Measurements from ENCODE around the gene LGR6. TPM values are rescaled to one million over a fixed set of nuclear protein-coding genes. Genes with fewer than 3 reads are reported as not detected.
A peak's percentile ranks its signal among the peaks of the same experiment; 100 is the strongest.

LGR6 gene
- total and polyA plus RNA-seq, 2 experiments from 2014 or later: 0.80 to 1.5 TPM

DNA sequence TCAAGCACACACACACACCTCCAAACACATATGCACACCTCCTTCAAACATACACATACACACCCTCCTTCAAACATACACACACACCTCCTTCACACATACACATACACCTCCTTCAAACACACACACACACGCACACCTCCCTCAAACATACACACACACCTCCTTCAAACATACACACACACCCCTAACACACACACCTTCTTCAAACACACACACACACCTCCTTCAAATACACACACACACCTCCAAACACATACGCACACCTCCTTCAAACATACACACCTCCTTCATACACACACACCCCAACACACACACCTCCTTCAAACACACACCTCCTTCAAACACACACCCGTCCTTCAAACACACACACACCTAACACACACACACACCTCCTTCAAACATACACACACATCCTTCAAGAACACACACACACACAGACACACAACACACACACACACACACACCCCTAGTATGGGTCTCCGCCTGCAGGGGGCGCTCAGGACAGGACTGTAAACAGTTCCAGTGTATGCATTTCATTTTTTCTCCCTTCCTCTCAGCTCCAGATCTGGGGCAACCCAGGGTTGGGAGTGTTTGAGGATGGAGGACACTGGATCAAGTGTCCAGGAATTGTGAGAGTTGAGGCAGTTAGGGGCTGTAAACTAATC is 12.1 kb downstream of the LGR6 start:
- H3K4me3 ChIP-seq: no peak overlapping the region
- no peaks in the 10 kb centered on the region for H3K36me3 ChIP-seq (replicated peaks; ENCODE audit: insufficient read depth, low read depth)
- H3K79me2 ChIP-seq: no peaks in the 10 kb centered on the region
- TF ChIP-seq EZH2phosphoT487 (IDR thresholded peaks at IDR 0.05; ENCODE audit: low read depth, severe bottlenecking, unreplicated experiment) (no peak), CTCF (IDR thresholded peaks at IDR 0.05; ENCODE audit: poor library complexity) (peak; percentile 46)
- no peak overlapping the region for H3K27ac ChIP-seq
- H3K4me1 ChIP-seq (ENCODE audit: insufficient read depth): no peaks in the 10 kb centered on the region
- H4K20me1 ChIP-seq (ENCODE audit: insufficient read depth, poor library complexity, severe bottlenecking): no peaks in the 10 kb centered on the region
- 60% methylated on average over 5 of the region's 5 CpGs for WGBS (ENCODE audit: low lambda C conversion rate, missing lambda C conversion rate)
- H3K27me3 ChIP-seq: no peaks in the 10 kb centered on the region
- H3K9me3 ChIP-seq (ENCODE audit: low read depth): no peaks in the 10 kb centered on the region
- no peak for DNase-seq (ENCODE audit: low spot score)
- H2AFZ ChIP-seq: no peak overlapping the region
- H3K9me2 ChIP-seq (replicated peaks; ENCODE audit: insufficient read depth): no peaks in the 10 kb centered on the region
- H3K4me2 ChIP-seq: no peak overlapping the region

DNA sequence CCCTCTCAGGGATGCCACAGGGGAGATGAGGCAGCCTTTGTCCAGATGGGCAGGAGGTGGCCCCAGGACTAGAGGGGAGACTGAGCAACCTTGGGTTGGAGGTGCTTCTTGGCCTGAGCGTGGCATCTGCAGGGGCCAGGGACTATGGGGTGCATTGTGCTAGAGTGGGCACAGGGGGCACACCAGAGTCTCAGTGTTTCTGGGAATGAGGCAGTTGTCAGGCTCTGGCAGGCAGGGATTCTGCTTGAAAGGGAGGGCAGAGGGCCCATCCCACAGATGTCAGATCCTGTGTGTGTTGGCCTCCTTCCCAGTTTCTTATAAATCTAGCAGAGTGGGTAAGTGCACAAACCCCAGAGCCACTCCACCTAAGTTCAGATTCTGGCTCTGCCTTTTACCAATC is 13.7 kb downstream of the LGR6 start:
- 64% methylated on average over 1 of the region's 1 CpG for WGBS (ENCODE audit: low lambda C conversion rate, missing lambda C conversion rate)
- no peaks in the 10 kb centered on the region for H3K4me1 ChIP-seq (ENCODE audit: insufficient read depth)
- H3K79me2 ChIP-seq: no peaks in the 10 kb centered on the region
- TF ChIP-seq CTCF (IDR thresholded peaks at IDR 0.05; ENCODE audit: poor library complexity) (peak; percentile 29), EZH2 (IDR thresholded peaks at IDR 0.05; ENCODE audit: borderline replicate concordance) (no peak), EZH2phosphoT487 (IDR thresholded peaks at IDR 0.05; ENCODE audit: low read depth, severe bottlenecking, unreplicated experiment) (no peak)
- H3K27me3 ChIP-seq: no peaks in the 10 kb centered on the region
- H3K4me3 ChIP-seq: no peak overlapping the region
- H3K9me3 ChIP-seq (ENCODE audit: low read depth): no peaks in the 10 kb centered on the region
- H3K9me2 ChIP-seq (replicated peaks; ENCODE audit: insufficient read depth): no peaks in the 10 kb centered on the region
- no peak overlapping the region for H3K27ac ChIP-seq
- H3K4me2 ChIP-seq: no peak overlapping the region
- H2AFZ ChIP-seq: no peak overlapping the region
- H4K20me1 ChIP-seq (ENCODE audit: insufficient read depth, poor library complexity, severe bottlenecking): no peaks in the 10 kb centered on the region
- peak; percentile 74 for DNase-seq (ENCODE audit: low spot score)
- H3K36me3 ChIP-seq (replicated peaks; ENCODE audit: insufficient read depth, low read depth): no peaks in the 10 kb centered on the region

GRCh38 chr1:202208351-202208857 is 14.8 kb downstream of the LGR6 start:
- H3K27ac ChIP-seq: no peak overlapping the region
- H3K27me3 ChIP-seq: peaks cover 10% of the 10 kb centered on the region
- TF ChIP-seq EZH2 (IDR thresholded peaks at IDR 0.05; ENCODE audit: borderline replicate concordance) (no peak), EZH2phosphoT487 (IDR thresholded peaks at IDR 0.05; ENCODE audit: low read depth, severe bottlenecking, unreplicated experiment) (no peak), CTCF (IDR thresholded peaks at IDR 0.05; ENCODE audit: poor library complexity) (no peak)
- no peak overlapping the region for H2AFZ ChIP-seq
- H4K20me1 ChIP-seq (ENCODE audit: insufficient read depth, poor library complexity, severe bottlenecking): no peaks in the 10 kb centered on the region
- H3K4me1 ChIP-seq (ENCODE audit: insufficient read depth): no peaks in the 10 kb centered on the region
- no peaks in the 10 kb centered on the region for H3K36me3 ChIP-seq (replicated peaks; ENCODE audit: insufficient read depth, low read depth)
- DNase-seq (ENCODE audit: low spot score): no peak
- H3K4me2 ChIP-seq: no peak overlapping the region
- WGBS (ENCODE audit: low lambda C conversion rate, missing lambda C conversion rate): 87% methylated on average over 11 of the region's 11 CpGs
- no peaks in the 10 kb centered on the region for H3K9me2 ChIP-seq (replicated peaks; ENCODE audit: insufficient read depth)
- H3K9me3 ChIP-seq (ENCODE audit: low read depth): no peaks in the 10 kb centered on the region
- no peak overlapping the region for H3K4me3 ChIP-seq
- no peaks in the 10 kb centered on the region for H3K79me2 ChIP-seq

Data from hepatocyte (in vitro differentiated cells).